LHCN-M2 (cell line): Measurements from ENCODE around the gene PLET1. TPM values are rescaled to one million over a fixed set of nuclear protein-coding genes. Genes with fewer than 3 reads are reported as not detected.
A peak's percentile ranks its signal among the peaks of the same experiment; 100 is the strongest.

Experiments
- DNase-seq: peaks from one replicate; pipeline ENCODE4 v3.0.0-alpha.2; 2012; ENCODE audit warnings: low read depth
- polyA plus RNA-seq: library from polyadenylated mRNA; unstranded; fragments of >200 nt; gene quantifications from one replicate; pipeline ENCODE4 v1.2.1, GENCODE V29; 2012; ENCODE audit warnings: missing spikeins
- total RNA-seq: library from RNA; depleted of rRNA; stranded (reverse); fragments of >200 nt; gene quantifications from 2 replicates; pipeline ENCODE4 v1.2.3, GENCODE V29; 2014; rRNA removed

The PLET1 gene, protein sequence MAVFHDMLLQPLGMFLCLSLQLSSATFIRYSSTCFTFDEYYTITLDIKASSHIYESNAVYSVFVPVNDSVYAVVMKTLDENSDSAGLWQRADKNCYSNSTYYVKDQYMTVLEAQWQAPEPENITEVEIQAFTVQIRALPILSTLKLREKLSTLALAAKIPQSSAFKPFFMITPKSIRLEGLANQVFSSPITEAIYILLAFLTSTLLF
- not detected in 2 replicates for total RNA-seq
- polyA plus RNA-seq, result not detected

DNA sequence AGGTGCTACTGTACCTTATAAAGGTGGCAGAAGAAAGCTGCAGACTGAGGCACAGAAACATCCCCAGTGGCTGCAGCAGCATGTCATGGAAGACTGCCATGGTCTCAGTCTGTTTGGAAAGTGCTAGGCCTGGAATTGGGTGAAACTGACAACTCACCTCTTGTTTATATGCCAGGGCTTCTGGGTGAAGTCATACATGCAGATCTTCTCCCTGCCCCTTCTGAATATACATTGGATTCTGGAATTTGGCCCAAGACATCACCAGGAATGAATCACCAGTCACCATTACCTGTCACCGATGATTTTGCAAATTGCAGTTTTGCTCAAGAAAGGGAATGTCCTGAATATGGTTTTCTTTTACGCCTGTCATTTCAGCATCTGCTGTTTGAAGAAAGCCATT is at the start of gene PLET1:
Gene PLET1 (minus strand): TSS at position 371 of the 400 bp plus-strand sequence. CDS start 271 bp downstream, at position 100.
- DNase-seq, result no peak

DNA sequence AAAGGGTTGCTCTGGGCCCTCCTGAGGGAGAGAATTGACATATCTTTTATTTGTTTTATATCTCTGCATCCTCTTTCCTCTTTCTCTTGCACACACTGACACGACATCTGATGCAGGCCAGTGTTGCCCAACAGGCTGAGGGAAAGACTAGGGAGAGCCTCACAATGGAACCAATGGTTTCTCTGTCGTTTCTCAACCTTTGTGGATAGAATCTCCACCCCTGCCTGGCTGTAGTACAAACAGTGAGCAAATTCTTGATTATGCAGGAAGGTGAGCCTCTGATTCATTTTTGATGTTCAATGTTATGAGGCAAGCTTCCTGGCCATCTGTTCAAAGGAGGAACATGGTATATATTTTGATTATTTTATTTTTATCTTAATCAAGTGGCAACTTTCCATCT is 49.8 kb upstream of the PLET1 start:
- DNase-seq, result no peak

- no peak for DNase-seq
Measured at GRCh38 chr11:112308651-112309050, 48.0 kb upstream of the PLET1 start.

- no peak for DNase-seq
Measured at GRCh38 chr11:112307616-112308015, 47.0 kb upstream of the PLET1 start.

DNA sequence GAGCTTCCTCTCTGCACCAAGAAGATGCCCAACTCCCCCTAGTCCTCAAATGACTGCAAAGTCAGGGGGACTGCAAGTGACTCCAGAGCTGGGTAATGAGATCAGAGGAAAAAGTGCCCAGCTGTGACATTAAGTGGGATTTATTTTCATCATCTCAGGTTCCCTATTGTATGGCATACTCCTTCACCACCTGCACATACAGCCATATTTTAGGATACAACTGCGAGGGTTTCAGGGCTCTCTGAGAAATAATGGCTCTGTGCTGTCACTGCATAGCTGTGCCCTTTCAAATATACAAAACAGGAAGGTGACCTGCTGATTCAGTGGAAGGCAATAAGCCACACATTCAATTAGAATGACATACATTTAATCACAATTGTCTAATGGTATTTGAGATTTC is 45.6 kb upstream of the PLET1 start:
- no peak for DNase-seq

DNA sequence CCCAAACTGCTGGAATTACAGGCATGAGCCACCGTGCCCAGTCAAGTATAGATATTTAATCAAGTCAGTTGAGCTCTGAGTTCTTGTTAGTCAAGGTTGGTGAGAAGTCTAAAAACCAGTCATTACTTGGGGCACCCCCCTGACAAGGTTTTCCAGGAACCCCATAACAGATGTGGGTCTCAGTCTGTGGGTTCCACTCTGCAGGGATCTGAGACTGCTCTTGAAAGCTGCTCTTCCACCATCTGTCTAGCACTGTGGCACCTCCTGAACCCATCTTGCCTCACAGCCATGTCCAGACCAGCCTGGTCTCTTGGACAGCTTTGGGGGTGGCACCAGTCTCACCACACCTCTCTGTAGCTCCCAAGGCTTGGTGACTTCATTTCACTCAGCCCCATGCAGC is 44.3 kb upstream of the PLET1 start:
- no peak for DNase-seq

DNA sequence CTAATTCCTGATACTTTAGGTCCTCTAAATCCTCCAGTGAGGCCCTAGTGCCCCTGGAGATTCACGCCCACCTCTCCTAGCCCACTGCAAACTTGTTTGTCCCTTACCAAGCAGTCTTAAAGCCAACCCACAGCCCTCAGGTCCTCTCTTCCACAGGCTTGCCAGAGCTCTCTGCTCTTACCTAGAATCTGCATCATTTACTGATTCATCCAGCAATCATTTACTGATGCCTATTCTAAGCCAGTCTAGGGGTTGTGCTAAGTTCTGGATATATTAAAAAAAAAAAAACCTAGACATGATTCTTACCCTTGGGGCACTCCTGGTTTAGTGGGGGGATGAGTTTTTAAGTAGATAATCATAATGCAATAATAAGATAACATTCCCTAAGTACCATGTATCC is 43.0 kb upstream of the PLET1 start:
- DNase-seq, result no peak

DNA sequence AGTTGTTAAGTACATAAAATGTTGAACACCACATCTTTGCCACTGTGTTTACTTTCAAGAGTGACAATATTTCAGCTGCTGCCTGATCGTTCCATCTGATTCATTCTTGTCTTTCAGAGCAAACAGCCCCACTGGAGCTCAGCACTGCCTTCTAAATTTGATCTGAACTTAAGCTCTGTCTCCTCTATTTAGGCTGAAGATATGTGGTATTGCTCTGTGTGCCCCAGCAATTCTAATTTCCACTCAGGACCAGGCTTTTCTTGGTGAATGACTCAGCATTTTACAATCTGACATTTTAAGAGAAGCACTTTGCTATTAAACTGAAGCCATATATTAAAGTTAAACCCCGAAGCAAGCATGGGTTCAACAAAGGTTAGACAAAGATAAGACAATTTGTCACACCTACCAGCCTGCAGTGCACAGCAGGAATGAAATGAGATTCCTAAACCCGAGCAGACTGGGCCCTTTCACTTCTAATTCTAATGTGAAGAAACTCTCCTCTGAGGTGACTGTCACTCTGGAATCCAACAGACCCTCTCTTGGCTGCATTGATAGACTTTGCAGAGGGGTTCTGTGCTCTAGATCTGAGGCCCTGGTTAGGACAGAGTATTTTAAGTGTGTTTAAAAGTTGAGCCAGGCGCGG is 41.7 kb upstream of the PLET1 start:
- DNase-seq, result no peak

DNA sequence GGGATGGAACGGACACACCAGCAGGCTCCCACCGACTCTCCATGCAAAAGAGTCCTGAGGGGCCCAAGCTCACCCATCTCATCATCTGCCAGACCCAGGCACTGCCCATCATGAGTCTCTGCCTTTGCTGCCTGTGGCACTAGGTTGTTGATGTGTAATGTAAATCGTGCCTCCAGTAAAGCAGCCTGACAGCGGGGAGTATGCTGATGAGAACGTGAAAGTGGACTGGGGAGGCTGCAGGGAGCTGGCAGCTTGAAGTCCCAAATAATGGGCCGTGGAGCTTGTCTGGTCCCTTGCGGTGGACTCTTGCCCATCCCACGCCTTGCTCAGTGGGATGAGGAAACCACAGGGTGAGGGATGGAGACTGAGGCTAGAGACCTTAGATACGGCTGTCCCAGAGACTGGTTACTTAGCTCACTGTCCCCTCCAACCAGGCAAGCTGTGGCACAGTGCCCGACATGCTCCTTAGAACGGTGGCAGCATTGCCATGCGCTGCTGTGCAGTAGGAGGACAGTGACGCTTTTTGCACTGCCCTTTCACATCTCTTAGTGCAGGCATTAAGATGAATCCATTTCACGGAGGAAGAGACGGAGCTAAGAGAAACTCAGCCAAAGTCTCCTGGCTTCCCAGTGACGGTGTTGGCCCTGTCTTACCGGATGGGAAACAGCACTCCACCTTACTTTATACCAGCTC is 39.6 kb upstream of the PLET1 start:
- no peak for DNase-seq

- no peak for DNase-seq
Measured at GRCh38 chr11:112298535-112298934, 37.9 kb upstream of the PLET1 start.

GRCh38 chr11:112297248-112297866 is 36.7 kb upstream of the PLET1 start:
- DNase-seq, result no peak

- DNase-seq, result no peak
Measured at GRCh38 chr11:112296044-112296443, 35.4 kb upstream of the PLET1 start.

GRCh38 chr11:112294688-112295340 is 34.2 kb upstream of the PLET1 start:
- peak; percentile 45 for DNase-seq

GRCh38 chr11:112293614-112294013 is 33.0 kb upstream of the PLET1 start:
- DNase-seq, result peak; percentile 29

- peak; percentile 89 for DNase-seq
Measured at GRCh38 chr11:112292785-112293407, 32.2 kb upstream of the PLET1 start.

GRCh38 chr11:112292188-112292587 is 31.5 kb upstream of the PLET1 start:
- DNase-seq, result no peak

DNA sequence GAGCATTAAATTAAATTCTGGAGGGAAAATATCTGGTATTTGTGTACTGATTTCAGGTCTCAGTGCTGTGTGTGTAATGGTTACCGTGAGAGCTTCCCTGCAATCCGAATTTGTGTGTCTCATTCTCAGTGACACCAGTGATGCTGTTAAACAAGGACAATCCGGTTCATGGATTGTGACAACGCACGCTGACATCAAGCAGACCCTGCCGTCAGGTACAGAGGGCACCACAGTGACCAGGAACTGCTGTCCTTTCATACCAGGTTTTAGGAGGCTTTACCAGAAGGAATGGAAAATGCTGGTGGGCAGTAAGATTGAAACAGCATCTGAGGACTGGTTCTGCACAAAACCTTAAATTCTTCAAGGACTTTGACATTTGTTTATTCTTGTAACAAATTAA is 30.5 kb upstream of the PLET1 start:
- no peak for DNase-seq

- no peak for DNase-seq
Measured at GRCh38 chr11:112290493-112290850, 29.8 kb upstream of the PLET1 start.

DNA sequence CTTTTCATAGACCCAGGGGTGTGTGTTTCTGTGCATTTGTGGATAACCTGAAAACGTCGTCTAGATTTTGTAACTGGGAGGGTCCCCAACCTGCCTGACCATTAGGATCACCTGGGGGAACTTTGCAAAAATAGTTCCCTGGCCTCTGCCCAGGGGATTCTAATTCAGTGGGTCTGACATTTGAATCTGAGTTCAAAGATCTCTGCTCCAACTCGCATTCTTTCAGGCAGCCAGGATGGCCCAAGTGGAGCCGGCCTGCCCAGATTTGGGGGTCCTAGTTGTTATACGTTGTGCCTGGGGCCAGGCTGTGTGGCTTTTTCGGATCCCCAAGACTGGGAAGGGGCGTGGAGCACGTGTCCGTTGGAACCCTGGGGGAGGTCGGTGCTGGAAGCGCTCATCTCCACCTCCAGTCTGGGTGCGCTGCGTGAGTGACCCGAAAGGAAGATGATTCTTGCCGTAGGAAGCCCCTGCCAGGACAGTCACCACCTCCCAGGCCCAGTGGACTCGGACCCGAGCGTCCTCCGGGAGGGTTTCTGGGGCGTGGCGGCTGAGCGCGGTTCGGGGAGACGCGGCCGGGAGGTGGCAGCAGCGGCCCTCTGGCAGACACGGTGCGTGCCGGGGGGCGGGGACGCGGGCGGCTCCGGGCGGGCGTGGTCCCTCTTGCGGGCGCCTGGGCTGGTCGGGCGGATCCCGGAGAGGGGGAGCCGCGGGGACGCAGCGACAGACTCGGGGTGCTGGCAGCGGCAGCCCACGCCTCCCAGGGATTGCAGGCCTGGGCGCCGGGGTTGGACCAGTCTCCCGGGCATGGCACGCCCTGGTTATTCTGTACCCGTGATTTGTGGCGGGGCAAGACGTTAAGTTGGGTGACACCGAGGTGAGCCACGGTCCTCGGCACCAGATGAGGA is 29.2 kb upstream of the PLET1 start:
- peak; percentile 66 for DNase-seq

GRCh38 chr11:112288021-112288420 is 27.4 kb upstream of the PLET1 start:
- no peak for DNase-seq
